Upper lobe of left lung (tissue), 4 donors: Measurements from ENCODE around the gene SDK1.

Source experiments
- EP300 ChIP-seq, 4 donors: sonication (generic); formaldehyde crosslinking; IDR thresholded peaks; one replicate each; pipeline ENCODE4 v1.5.1; 2017; ENCODE audit warnings: antibody characterized with exemption in 4 of 4, control low read depth in 2 of 4
- TF ChIP-seq, protein P1 (sequence below), 6 experiments: fragments of 450-650 bp in 4 of 6; fragments of 200-600 bp in 2 of 6; sonication (generic) in 2 of 6; IDR thresholded peaks; one replicate each; pipeline ENCODE4 v1.5.1; 2016 to 2019; ENCODE audit warnings: antibody characterized with exemption in 6 of 6

- no peak for TF ChIP-seq EP300 (IDR thresholded peaks at IDR 0.05)
- TF ChIP-seq, protein P1, sequence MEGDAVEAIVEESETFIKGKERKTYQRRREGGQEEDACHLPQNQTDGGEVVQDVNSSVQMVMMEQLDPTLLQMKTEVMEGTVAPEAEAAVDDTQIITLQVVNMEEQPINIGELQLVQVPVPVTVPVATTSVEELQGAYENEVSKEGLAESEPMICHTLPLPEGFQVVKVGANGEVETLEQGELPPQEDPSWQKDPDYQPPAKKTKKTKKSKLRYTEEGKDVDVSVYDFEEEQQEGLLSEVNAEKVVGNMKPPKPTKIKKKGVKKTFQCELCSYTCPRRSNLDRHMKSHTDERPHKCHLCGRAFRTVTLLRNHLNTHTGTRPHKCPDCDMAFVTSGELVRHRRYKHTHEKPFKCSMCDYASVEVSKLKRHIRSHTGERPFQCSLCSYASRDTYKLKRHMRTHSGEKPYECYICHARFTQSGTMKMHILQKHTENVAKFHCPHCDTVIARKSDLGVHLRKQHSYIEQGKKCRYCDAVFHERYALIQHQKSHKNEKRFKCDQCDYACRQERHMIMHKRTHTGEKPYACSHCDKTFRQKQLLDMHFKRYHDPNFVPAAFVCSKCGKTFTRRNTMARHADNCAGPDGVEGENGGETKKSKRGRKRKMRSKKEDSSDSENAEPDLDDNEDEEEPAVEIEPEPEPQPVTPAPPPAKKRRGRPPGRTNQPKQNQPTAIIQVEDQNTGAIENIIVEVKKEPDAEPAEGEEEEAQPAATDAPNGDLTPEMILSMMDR (IDR thresholded peaks at IDR 0.05), result no peak
These were observed 579.4 kb downstream of the SDK1 start for GRCh38 chr7:3880228-3880987.
